Testis (tissue), 2 donors: ENCODE results near the gene AFF1.
"Not testable (repeated sequence)": the region's sequence is repeated elsewhere in the genome, so short reads cannot be mapped to it uniquely, and the experiment has no call there.

Source experiments
- CTCF ChIP-seq, 3 experiments: fragments of 450-650 bp in 2 of 3; fragments of 200-600 bp in 1 of 3; sonication (generic) in 1 of 3; IDR thresholded peaks; one replicate each; pipeline ENCODE4 v1.5.1; 2016 to 2019; ENCODE audit warnings: antibody characterized with exemption in 3 of 3, mild to moderate bottlenecking in 2 of 3, moderate library complexity in 1 of 3
- POLR2A ChIP-seq: fragments of 450-650 bp; IDR thresholded peaks from one replicate; pipeline ENCODE4 v1.6.1; 2017; ENCODE audit warnings: antibody characterized with exemption, mild to moderate bottlenecking, moderate library complexity

GRCh38 chr4:87037171-87037570 is 102.4 kb downstream of the AFF1 start:
- not testable (repeated sequence) for TF ChIP-seq CTCF (IDR thresholded peaks at IDR 0.05); POLR2A
